Neural cell (in vitro differentiated cells): ENCODE results near the gene ME3. TPM values are rescaled to one million over a fixed set of nuclear protein-coding genes. Genes with fewer than 3 reads are reported as not detected.

Experiments
- H2AFZ ChIP-seq: fragments of 200-600, 300-800 bp; sonication (generic), shearing (Covaris generic); 2 replicates; pipeline ENCODE4 v1.6.0; 2014; ENCODE audit warnings: low read depth, mild to moderate bottlenecking, antibody characterized with exemption, low read length, moderate library complexity
- H3F3A ChIP-seq: fragments of 200-600 bp; shearing (Covaris generic); 2 replicates; pipeline ENCODE4 v1.6.1; 2016; ENCODE audit warnings: mild to moderate bottlenecking, moderate library complexity, mixed read lengths, antibody characterized with exemption, low read length; ENCODE audit not compliant: insufficient read depth, poor library complexity, severe bottlenecking
- H3K27ac ChIP-seq: fragments of 200-600, 300-800 bp; sonication (generic), shearing (Covaris generic); 2 replicates; pipeline ENCODE4 v1.5.1; 2014; ENCODE audit warnings: mild to moderate bottlenecking, low read length, moderate library complexity
- H3K27me3 ChIP-seq: fragments of 300-800, 200-600 bp; sonication (generic), shearing (Covaris generic); 2 replicates; pipeline ENCODE4 v1.6.0; 2014; ENCODE audit warnings: mild to moderate bottlenecking, low read depth, low read length, moderate library complexity; ENCODE audit not compliant: insufficient read depth
- H3K36me3 ChIP-seq: fragments of 300-800, 200-600 bp; sonication (generic), shearing (Covaris generic); 2 replicates; pipeline ENCODE4 v1.5.1; 2014; ENCODE audit warnings: mild to moderate bottlenecking, antibody characterized with exemption, low read length, moderate library complexity; ENCODE audit not compliant: insufficient read depth
- H3K4me2 ChIP-seq: fragments of 300-800, 200-600 bp; sonication (generic), shearing (Covaris generic); 2 replicates; pipeline ENCODE4 v1.6.0; 2014; ENCODE audit warnings: mild to moderate bottlenecking, low read length
- H3K4me3 ChIP-seq: fragments of 300-800, 200-600 bp; sonication (generic), shearing (Covaris generic); 2 replicates; pipeline ENCODE4 v1.5.1; 2014; ENCODE audit warnings: mild to moderate bottlenecking, low read length, moderate library complexity
- H3K79me2 ChIP-seq: fragments of 200-600 bp; shearing (Covaris generic); replicated peaks from 2 replicates; pipeline ENCODE4 v1.6.0; 2014; ENCODE audit warnings: mild to moderate bottlenecking, low read length, moderate library complexity; ENCODE audit not compliant: insufficient read depth
- H3K9ac ChIP-seq: fragments of 300-800, 200-600 bp; sonication (generic), shearing (Covaris generic); 2 replicates; pipeline ENCODE4 v1.6.1; 2016; ENCODE audit warnings: mild to moderate bottlenecking, low read length, mixed read lengths
- H3K9me2 ChIP-seq: fragments of 200-600 bp; shearing (Covaris generic); 2 replicates; pipeline ENCODE4 v1.6.1; 2016; ENCODE audit warnings: mild to moderate bottlenecking, low read length, mixed read lengths; ENCODE audit not compliant: insufficient read depth
- H3K9me3 ChIP-seq: fragments of 200-600, 300-800 bp; sonication (generic), shearing (Covaris generic); 2 replicates; pipeline ENCODE4 v1.6.1; 2016; ENCODE audit warnings: mild to moderate bottlenecking, mixed run types, low read length, moderate library complexity, mixed read lengths
- H4K20me1 ChIP-seq: fragments of 200-600 bp; shearing (Covaris generic); 2 replicates; pipeline ENCODE4 v1.6.1; 2016; ENCODE audit warnings: mild to moderate bottlenecking, mixed run types; ENCODE audit not compliant: insufficient read depth
- EP300 ChIP-seq: fragments of 450-650 bp; conservative IDR thresholded peaks from 2 replicates; pipeline ENCODE4 v1.6.1; 2014; ENCODE audit warnings: antibody characterized with exemption, mild to moderate bottlenecking, moderate library complexity; ENCODE audit not compliant: poor library complexity, severe bottlenecking
- EZH2 ChIP-seq: fragments of 200-600, 300-800 bp; shearing (Covaris generic), sonication (generic); IDR thresholded peaks from 2 replicates; pipeline ENCODE4 v1.6.1; 2014; ENCODE audit warnings: antibody characterized with exemption, low read length, borderline replicate concordance, mild to moderate bottlenecking; ENCODE audit not compliant: insufficient read depth, poor library complexity, severe bottlenecking
- MXI1 ChIP-seq: fragments of 450-650 bp; conservative IDR thresholded peaks from 2 replicates; pipeline ENCODE4 v1.6.1; 2014; ENCODE audit warnings: antibody characterized with exemption, mild to moderate bottlenecking; ENCODE audit not compliant: poor library complexity, severe bottlenecking
- POLR2AphosphoS5 ChIP-seq: IDR thresholded peaks from 2 replicates; pipeline ENCODE4 v1.6.1; 2012
- RAD21 ChIP-seq: fragments of 450-650 bp; conservative IDR thresholded peaks from 2 replicates; pipeline ENCODE4 v1.6.1; 2014; ENCODE audit warnings: antibody characterized with exemption, mild to moderate bottlenecking, moderate library complexity
- SMC3 ChIP-seq: fragments of 450-650 bp; conservative IDR thresholded peaks from 2 replicates; pipeline ENCODE4 v1.6.1; 2014; ENCODE audit warnings: antibody characterized with exemption, mild to moderate bottlenecking, moderate library complexity; ENCODE audit not compliant: poor library complexity
- TAF1 ChIP-seq: IDR thresholded peaks from 2 replicates; pipeline ENCODE4 v1.6.1; 2012; ENCODE audit warnings: low read depth
- polyA plus RNA-seq: library from polyadenylated mRNA; depleted of rRNA; stranded (reverse); fragments of >200 nt; gene quantifications from 2 replicates; pipeline ENCODE4 v1.2.3, GENCODE V29; 2014
- TF ChIP-seq, protein P1 (sequence below): fragments of 450-650 bp; IDR thresholded peaks from 2 replicates; pipeline ENCODE4 v1.5.1; 2014; ENCODE audit warnings: antibody characterized with exemption, mild to moderate bottlenecking, moderate library complexity; ENCODE audit not compliant: poor library complexity, severe bottlenecking
- TF ChIP-seq, protein P2 (sequence below): IDR thresholded peaks from 2 replicates; pipeline ENCODE4 v1.6.1; 2012; ENCODE audit warnings: borderline replicate concordance

The ME3 gene
- polyA plus RNA-seq, 1 donor from 2014 or later: 2.1 TPM

DNA sequence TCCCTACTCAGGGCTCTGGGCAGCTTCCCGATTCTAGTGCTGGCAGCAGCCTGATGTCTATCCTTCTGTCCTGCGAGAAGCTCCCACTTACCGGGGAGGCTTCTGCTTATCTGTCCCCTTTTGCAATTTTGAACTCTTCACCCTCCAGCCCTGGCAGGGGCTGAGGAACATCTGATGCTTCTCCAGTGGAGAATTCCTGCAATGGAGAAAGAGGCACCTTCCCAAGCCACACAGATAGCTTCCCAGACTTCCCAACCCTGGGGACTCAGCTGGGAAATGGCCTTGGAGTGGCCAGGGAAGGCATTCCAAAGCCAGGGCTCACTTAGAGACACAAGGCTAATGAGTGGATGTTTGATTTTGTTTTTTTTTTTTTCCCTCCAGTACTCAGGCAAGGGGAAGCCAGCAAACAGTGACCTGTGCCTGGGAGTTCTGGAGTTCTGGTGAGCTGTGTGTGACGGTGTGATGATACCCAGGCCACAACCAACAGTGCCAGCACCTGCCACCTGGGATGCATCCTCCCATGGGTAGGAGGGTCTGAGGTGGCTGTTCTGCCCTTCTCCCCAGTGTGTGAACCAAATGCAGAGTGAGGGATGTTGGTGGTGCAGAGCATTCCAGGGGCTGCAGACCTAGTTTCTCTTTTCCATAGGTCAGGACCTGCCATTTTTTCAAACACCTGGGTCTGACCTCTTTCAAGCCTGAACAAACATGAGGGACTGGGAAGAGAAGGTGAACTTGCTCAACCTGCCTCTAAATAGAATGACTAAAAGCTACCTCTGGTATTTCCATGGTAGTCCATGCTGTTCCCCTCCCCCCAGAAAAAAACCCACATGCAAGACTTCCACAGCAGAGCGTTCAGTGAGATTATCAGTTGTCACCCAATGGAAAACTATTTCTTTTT lies 202.7 kb downstream of the ME3 start:
- Histone ChIP-seq H3K9me2 (no peaks in the 10 kb centered on the region), H3K36me3 (no peaks in the 10 kb centered on the region), H3K9me3 (no peaks in the 10 kb centered on the region), H3K4me3 (no peak overlapping the region), H3K79me2 (no peaks in the 10 kb centered on the region), H3F3A (no peaks in the 10 kb centered on the region), H3K27ac (no peak overlapping the region), H2AFZ (no peak overlapping the region), H3K9ac (no peak overlapping the region), H3K27me3 (no peaks in the 10 kb centered on the region), H3K4me2 (no peak overlapping the region), H4K20me1 (no peaks in the 10 kb centered on the region)
- no peak for TF ChIP-seq POLR2AphosphoS5
- no peak for TF ChIP-seq EP300
- TF ChIP-seq, protein P1, sequence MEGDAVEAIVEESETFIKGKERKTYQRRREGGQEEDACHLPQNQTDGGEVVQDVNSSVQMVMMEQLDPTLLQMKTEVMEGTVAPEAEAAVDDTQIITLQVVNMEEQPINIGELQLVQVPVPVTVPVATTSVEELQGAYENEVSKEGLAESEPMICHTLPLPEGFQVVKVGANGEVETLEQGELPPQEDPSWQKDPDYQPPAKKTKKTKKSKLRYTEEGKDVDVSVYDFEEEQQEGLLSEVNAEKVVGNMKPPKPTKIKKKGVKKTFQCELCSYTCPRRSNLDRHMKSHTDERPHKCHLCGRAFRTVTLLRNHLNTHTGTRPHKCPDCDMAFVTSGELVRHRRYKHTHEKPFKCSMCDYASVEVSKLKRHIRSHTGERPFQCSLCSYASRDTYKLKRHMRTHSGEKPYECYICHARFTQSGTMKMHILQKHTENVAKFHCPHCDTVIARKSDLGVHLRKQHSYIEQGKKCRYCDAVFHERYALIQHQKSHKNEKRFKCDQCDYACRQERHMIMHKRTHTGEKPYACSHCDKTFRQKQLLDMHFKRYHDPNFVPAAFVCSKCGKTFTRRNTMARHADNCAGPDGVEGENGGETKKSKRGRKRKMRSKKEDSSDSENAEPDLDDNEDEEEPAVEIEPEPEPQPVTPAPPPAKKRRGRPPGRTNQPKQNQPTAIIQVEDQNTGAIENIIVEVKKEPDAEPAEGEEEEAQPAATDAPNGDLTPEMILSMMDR: no peak
- TF ChIP-seq TAF1: no peak

DNA sequence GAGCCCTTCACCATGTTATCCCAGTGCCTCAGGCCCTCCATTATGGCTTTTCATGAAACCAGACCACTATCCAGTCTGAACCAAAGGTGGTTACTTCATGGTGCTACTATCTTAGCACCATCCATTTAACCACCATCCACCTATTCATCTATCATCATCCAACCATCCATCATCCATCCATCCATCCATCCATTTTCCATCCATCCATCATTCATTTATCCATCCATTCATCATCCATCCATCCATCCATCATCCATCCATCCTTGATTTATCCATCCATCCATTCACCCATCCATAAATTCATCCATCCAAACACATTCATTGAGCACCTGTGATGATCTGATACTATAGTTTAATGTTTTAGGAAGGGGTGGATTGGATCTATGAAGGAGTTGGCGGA lies 204.2 kb downstream of the ME3 start:
- Histone ChIP-seq H3K9ac (no peak overlapping the region), H3F3A (no peaks in the 10 kb centered on the region), H3K4me2 (no peak overlapping the region), H3K9me2 (no peaks in the 10 kb centered on the region), H3K27me3 (no peaks in the 10 kb centered on the region), H3K36me3 (no peaks in the 10 kb centered on the region), H2AFZ (no peak overlapping the region), H3K79me2 (no peaks in the 10 kb centered on the region), H3K4me3 (no peak overlapping the region), H3K27ac (no peak overlapping the region), H4K20me1 (no peaks in the 10 kb centered on the region), H3K9me3 (no peaks in the 10 kb centered on the region)
- TF ChIP-seq, protein P2, sequence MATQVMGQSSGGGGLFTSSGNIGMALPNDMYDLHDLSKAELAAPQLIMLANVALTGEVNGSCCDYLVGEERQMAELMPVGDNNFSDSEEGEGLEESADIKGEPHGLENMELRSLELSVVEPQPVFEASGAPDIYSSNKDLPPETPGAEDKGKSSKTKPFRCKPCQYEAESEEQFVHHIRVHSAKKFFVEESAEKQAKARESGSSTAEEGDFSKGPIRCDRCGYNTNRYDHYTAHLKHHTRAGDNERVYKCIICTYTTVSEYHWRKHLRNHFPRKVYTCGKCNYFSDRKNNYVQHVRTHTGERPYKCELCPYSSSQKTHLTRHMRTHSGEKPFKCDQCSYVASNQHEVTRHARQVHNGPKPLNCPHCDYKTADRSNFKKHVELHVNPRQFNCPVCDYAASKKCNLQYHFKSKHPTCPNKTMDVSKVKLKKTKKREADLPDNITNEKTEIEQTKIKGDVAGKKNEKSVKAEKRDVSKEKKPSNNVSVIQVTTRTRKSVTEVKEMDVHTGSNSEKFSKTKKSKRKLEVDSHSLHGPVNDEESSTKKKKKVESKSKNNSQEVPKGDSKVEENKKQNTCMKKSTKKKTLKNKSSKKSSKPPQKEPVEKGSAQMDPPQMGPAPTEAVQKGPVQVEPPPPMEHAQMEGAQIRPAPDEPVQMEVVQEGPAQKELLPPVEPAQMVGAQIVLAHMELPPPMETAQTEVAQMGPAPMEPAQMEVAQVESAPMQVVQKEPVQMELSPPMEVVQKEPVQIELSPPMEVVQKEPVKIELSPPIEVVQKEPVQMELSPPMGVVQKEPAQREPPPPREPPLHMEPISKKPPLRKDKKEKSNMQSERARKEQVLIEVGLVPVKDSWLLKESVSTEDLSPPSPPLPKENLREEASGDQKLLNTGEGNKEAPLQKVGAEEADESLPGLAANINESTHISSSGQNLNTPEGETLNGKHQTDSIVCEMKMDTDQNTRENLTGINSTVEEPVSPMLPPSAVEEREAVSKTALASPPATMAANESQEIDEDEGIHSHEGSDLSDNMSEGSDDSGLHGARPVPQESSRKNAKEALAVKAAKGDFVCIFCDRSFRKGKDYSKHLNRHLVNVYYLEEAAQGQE: no peak
- TF ChIP-seq SMC3 (no peak), POLR2AphosphoS5 (no peak), EZH2 (no peak), RAD21 (no peak), MXI1 (no peak), TAF1 (no peak), EP300 (no peak)
- TF ChIP-seq, protein P1: no peak
